Esophagus squamous epithelium (tissue), 5 donors: Measurements from ENCODE around the gene ZMYND15. TPM values are rescaled to one million over a fixed set of nuclear protein-coding genes. Genes with fewer than 3 reads are reported as not detected.
A peak's percentile ranks its signal among the peaks of the same experiment; 100 is the strongest.

Experiments
- DNase-seq: peaks from one replicate; lab custom pipeline; 2025; lab: John Stamatoyannopoulos, UW
- H3K27ac ChIP-seq, 4 donors: fragments of 200-600 bp; sonication (generic); one replicate each; pipeline ENCODE4 v1.5.1; 2016 to 2019; ENCODE audit warnings: mild to moderate bottlenecking in 1 of 4
- H3K27me3 ChIP-seq, 4 donors: fragments of 200-600 bp; sonication (generic); 1 replicate in 3 of 4; 2 replicates in 1 of 4; pipeline versions ENCODE4 v1.5.1 to v1.6.0; 2017 to 2021; ENCODE audit warnings: antibody characterized with exemption in 1 of 4
- H3K36me3 ChIP-seq, 3 donors: fragments of 200-600 bp; sonication (generic); one replicate each; pipeline ENCODE4 v1.5.1; 2016 to 2019
- H3K4me1 ChIP-seq, 3 donors: fragments of 200-600 bp; sonication (generic); one replicate each; pipeline ENCODE4 v1.5.1; 2017 to 2019
- H3K4me3 ChIP-seq, 4 donors: fragments of 200-600 bp; sonication (generic); 1 replicate in 3 of 4; 2 replicates in 1 of 4; pipeline ENCODE4 v1.5.1; 2016 to 2019; ENCODE audit warnings: mild to moderate bottlenecking in 2 of 4, moderate library complexity in 1 of 4
- H3K9me3 ChIP-seq, 3 donors: fragments of 200-600 bp; sonication (generic); one replicate each; pipeline ENCODE4 v1.5.1; 2016 to 2019
- CTCF ChIP-seq, 6 experiments: fragments of 450-650 bp in 4 of 6; fragments of 200-600 bp in 2 of 6; sonication (generic) in 2 of 6; IDR thresholded peaks; one replicate each; pipeline ENCODE4 v1.5.1; 2016 to 2019; ENCODE audit warnings: antibody characterized with exemption in 6 of 6, mild to moderate bottlenecking in 4 of 6, moderate library complexity in 4 of 6
- POLR2A ChIP-seq, 4 donors: fragments of 450-650 bp; IDR thresholded peaks; one replicate each; pipeline ENCODE4 v1.6.1; 2017; ENCODE audit warnings: antibody characterized with exemption in 4 of 4, mild to moderate bottlenecking in 4 of 4, moderate library complexity in 3 of 4
- WGBS, 2 donors: methylation state at CpG; one replicate each; pipeline ENCODE4 v1.1.5; 2018; 5-methylcytosine and 5-hydroxymethylcytosine counted together
- intact Hi-C: fragments of 100-400 bp; cut with DNase I; formaldehyde crosslinking; loops from one replicate; pipeline ENCODE4 v1.15.0; 2022
- total RNA-seq, 4 donors: library from RNA; depleted of rRNA; stranded (reverse); fragments of >200 nt; gene quantifications; one replicate each; pipeline ENCODE4 v1.1.0, GENCODE V29; 2016
- donor health status: DM: yes; HTN: yes; CAD: no.

The ZMYND15 gene
- total RNA-seq, 4 donors from 2014 or later, result 1.1 to 1.7 TPM; not detected in 2

DNA sequence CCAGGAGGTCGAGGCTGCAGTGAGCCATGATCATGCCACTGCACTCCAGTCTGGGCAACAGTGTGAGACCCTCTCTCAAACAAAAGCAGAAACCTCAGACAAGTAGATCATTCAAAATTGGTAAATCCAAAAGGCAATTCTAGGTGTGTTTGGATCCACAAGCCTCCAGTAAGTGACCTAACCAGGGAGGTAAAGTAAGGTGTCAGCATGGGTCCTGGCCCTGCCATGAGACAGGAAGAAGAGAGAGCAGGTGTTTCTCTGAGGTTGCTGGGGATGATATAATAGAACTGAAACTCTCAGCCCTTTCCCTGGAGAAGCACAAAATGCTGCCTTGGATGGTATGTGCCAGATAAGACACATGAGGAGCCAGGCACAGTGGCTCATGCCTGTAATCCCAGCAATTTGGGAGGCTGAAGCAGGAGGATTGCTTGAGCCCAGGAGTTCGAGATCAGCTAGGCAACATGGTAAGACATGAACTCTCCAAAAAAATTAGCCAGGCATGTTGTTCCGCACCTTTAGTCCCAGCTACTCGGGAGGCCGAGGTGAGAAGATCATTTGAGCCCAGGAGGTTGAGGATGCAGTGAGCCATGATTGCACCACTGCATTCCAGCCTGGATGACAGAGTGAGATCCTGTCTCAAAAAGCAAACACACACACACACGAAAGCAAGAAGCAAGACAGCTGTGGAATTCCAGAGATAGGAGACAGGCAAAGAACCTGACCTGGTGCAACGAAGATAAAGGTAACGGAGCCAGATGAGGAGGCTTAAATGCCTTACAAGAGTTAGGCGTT is 38.5 kb downstream of the ZMYND15 start:
- TF ChIP-seq CTCF (IDR thresholded peaks at IDR 0.05) (no peak), POLR2A (IDR thresholded peaks at IDR 0.05) (no peak)
- intact Hi-C loops, result no loop called here
- peaks cover 0 to 55% (median 0%) of the 10 kb centered on the region in 4 donors for H3K27me3 ChIP-seq
- no peak for DNase-seq
- H3K4me1 ChIP-seq, result no peaks in the 10 kb centered on the region
- 60 to 64% methylated on average over 9 of the region's 9 CpGs for WGBS, 2 donors
- H3K27ac ChIP-seq, result no peak overlapping the region
- no peaks in the 10 kb centered on the region for H3K9me3 ChIP-seq
- no peak overlapping the region for H3K4me3 ChIP-seq
- no peaks in the 10 kb centered on the region for H3K36me3 ChIP-seq

- no peak for DNase-seq
- WGBS, 2 donors, result 77 to 87% methylated on average over 11 of the region's 11 CpGs
- intact Hi-C loops, result no loop called here
- Histone ChIP-seq H3K4me3 (no peak overlapping the region), H3K27me3 (peaks cover 0 to 68% (median 0%) of the 10 kb centered on the region in 4 donors), H3K4me1 (peaks cover under 1 to 5% (median 3%) of the 10 kb centered on the region in 3 donors), H3K9me3 (no peaks in the 10 kb centered on the region), H3K36me3 (no peaks in the 10 kb centered on the region), H3K27ac (no peak overlapping the region)
- TF ChIP-seq CTCF (IDR thresholded peaks at IDR 0.05), result no peak
Measured at GRCh38 chr17:4780325-4780955, 40.8 kb downstream of the ZMYND15 start.

DNA sequence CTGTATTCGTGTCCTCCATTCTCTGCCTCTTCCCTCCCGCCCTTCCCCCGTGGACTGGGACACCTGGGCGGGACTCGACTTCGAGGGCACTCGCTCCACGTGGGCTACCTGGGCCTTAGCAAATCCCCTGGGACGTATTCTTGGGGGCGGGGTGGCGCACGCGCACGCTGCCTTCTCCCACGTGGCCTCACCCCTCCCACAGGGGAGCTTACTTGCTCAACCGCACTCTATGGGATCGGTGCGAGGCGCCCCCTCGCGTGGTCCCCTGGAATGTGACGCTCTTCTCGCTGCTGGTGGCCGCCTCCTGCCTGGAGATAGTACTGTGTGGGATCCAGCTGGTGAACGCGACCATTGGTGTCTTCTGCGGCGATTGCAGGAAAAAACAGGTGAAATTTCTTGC is 43.0 kb downstream of the ZMYND15 start:
- intact Hi-C loops, result no loop called here
- H3K27me3 ChIP-seq, result peaks cover 0 to 78% (median 0%) of the 10 kb centered on the region in 4 donors

DNA sequence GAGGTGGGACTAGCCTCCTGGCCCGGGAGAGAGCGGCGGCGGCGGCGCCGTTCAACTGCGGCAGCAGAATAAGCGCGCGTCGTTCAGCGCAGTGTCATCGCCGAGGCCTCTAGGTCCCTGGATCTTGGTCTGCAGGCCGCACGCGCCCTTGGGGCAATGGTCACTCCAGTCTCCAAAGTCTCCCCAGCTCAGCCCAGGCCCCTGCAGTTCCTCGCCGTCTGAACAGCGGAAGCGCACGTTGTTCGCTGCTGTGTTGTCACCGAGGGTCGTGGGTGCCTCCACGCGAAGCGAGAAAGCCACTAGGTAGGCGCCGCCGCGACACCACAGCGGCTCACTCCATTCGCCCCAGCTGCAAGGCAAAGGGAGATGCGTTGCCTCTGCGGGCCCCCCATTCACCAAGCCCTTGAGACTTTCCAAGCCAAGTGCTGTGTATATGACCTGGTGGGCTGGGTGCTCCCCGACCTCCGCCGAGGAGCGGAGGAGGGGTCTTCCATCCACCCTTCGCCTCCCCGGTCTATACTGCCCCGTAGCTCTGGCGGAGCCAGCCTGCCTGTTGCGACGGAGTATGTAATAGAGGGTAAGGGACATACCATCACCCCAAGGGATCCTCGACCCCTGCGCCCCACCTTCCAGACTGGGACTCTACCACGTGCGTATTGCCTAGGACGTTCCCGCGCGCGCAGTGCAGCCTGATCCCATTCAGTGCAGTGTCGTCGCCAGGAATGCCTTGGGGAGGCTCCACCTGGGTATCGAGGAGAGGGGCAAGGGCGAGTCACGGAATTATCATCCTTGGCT is 45.9 kb downstream of the ZMYND15 start:
- H3K27me3 ChIP-seq, result peaks cover 0 to 59% (median 0%) of the 10 kb centered on the region in 4 donors
- H3K27ac ChIP-seq, result no peak overlapping the region
- intact Hi-C loops, result loop anchor here (5.0 kb wide), 2 partner anchors 48 to 102 kb away; partner anchors contain the start of genes CXCL16 and ZMYND15

More for the DNA sequence above, 43.0 kb downstream of the ZMYND15 start:
- no peaks in the 10 kb centered on the region for H3K9me3 ChIP-seq
- no peak overlapping the region for H3K27ac ChIP-seq
- no peak overlapping the region for H3K4me3 ChIP-seq
- DNase-seq, result no peak
- WGBS, 2 donors, result 44% methylated on average over 5 of the region's 28 CpGs; no CpG with 5 or more reads in 1 of the 2 donors
- no peaks in the 10 kb centered on the region for H3K36me3 ChIP-seq
- TF ChIP-seq CTCF (IDR thresholded peaks at IDR 0.05) (no peak), POLR2A (IDR thresholded peaks at IDR 0.05) (no peak)
- peaks cover 10 to 27% (median 22%) of the 10 kb centered on the region in 3 donors for H3K4me1 ChIP-seq

More for the DNA sequence above, 45.9 kb downstream of the ZMYND15 start:
- peak overlapping the region in 3 of 4 donors; percentile 5 to 44 (median 32) for H3K4me3 ChIP-seq
- WGBS, 2 donors, result 10 to 22% methylated on average over 9 to 38 of the region's 61 CpGs
- H3K4me1 ChIP-seq, result peaks cover 21 to 49% (median 32%) of the 10 kb centered on the region in 3 donors
- H3K9me3 ChIP-seq, result no peaks in the 10 kb centered on the region
- no peak for DNase-seq
- TF ChIP-seq CTCF (IDR thresholded peaks at IDR 0.05) (no peak), POLR2A (IDR thresholded peaks at IDR 0.05) (no peak)
- H3K36me3 ChIP-seq, result no peaks in the 10 kb centered on the region
